HepG2 (cell line): ENCODE measurements around the gene DIS3L2.

Experiments used
- ATF3 ChIP-seq: sonication (generic); formaldehyde crosslinking; IDR thresholded peaks from 2 replicates; pipeline ENCODE4 v1.4.0; 2020; ENCODE audit warnings: missing genetic modification reagents
- ATF7 ChIP-seq, 2 experiments: fragments of 450-650 bp in 1 of 2; sonication (generic) in 1 of 2; formaldehyde crosslinking in 1 of 2; IDR thresholded peaks; 2 replicates each; pipeline versions ENCODE4 v1.4.0 to v1.6.1; 2016 to 2020; ENCODE audit warnings: antibody characterized with exemption in 1 of 2, mild to moderate bottlenecking in 1 of 2, missing genetic modification reagents in 1 of 2
- CTCF ChIP-seq: sonication (generic); formaldehyde crosslinking; IDR thresholded peaks from 2 replicates; pipeline ENCODE4 v1.5.0; 2020; ENCODE audit warnings: mild to moderate bottlenecking, missing genetic modification reagents, moderate library complexity
- FOXP1 ChIP-seq, 2 experiments: fragments of 450-650 bp in 1 of 2; IDR thresholded peaks; 2 replicates each; pipeline ENCODE4 v1.6.1; 2017 to 2018; ENCODE audit warnings: antibody characterized with exemption in 1 of 2
- MAX ChIP-seq: IDR thresholded peaks from 2 replicates; pipeline ENCODE4 v1.6.1; 2012; ENCODE audit warnings: inconsistent platforms
- POLR2A ChIP-seq, 2 experiments: IDR thresholded peaks; 2 replicates each; pipeline ENCODE4 v1.6.1; 2011; ENCODE audit warnings: low read depth in 2 of 2, low read length in 2 of 2, mild to moderate bottlenecking in 1 of 2, moderate library complexity in 1 of 2; ENCODE audit not compliant: insufficient read depth in 1 of 2
- RNF219 ChIP-seq: sonication (generic); formaldehyde crosslinking; IDR thresholded peaks from 2 replicates; pipeline ENCODE4 v1.5.0; 2020; ENCODE audit warnings: mild to moderate bottlenecking, missing genetic modification reagents
- SRF ChIP-seq: IDR thresholded peaks from 2 replicates; pipeline ENCODE4 v1.6.1; 2011; ENCODE audit warnings: mild to moderate bottlenecking, low read depth, low read length, moderate library complexity
- TARDBP ChIP-seq: sonication (generic); formaldehyde crosslinking; IDR thresholded peaks from 2 replicates; pipeline ENCODE4 v1.8.0; 2022; ENCODE audit warnings: mild to moderate bottlenecking, missing genetic modification reagents
- TBX2 ChIP-seq: sonication (generic); formaldehyde crosslinking; IDR thresholded peaks from 2 replicates; pipeline ENCODE4 v1.5.0; 2020; ENCODE audit warnings: missing genetic modification reagents, mild to moderate bottlenecking, borderline replicate concordance
- USF2 ChIP-seq, 2 experiments: sonication (generic) in 1 of 2; formaldehyde crosslinking in 1 of 2; IDR thresholded peaks; 2 replicates each; pipeline versions ENCODE4 v1.5.1 to v1.6.1; 2011 to 2020; ENCODE audit warnings: borderline replicate concordance in 1 of 2, low read depth in 1 of 2, low read length in 1 of 2, mild to moderate bottlenecking in 1 of 2, missing genetic modification reagents in 1 of 2, moderate library complexity in 1 of 2
- ZBTB43 ChIP-seq: sonication (generic); formaldehyde crosslinking; conservative IDR thresholded peaks from 2 replicates; pipeline ENCODE4 v1.4.0; 2020; ENCODE audit warnings: missing genetic modification reagents
- ZNF232 ChIP-seq: sonication (generic); formaldehyde crosslinking; IDR thresholded peaks from 2 replicates; pipeline ENCODE4 v1.4.0; 2020; ENCODE audit warnings: missing genetic modification reagents, borderline replicate concordance

GRCh38 chr2:232026910-232027309 is 65.4 kb downstream of the DIS3L2 start:
- TF ChIP-seq FOXP1 (IDR thresholded peaks at IDR 0.05) (no peak), FOXP1 (CRISPR knock-in tag; IDR thresholded peaks at IDR 0.05) (no peak), POLR2A (IDR thresholded peaks at IDR 0.05; ENCODE audit: insufficient read depth in 1 of 2, low read depth in 2 of 2, low read length in 2 of 2) (no peak), SRF (no peak), ATF3 (CRISPR knock-in tag) (no peak), ATF7 (IDR thresholded peaks at IDR 0.05) (no peak), ATF7 (CRISPR knock-in tag; IDR thresholded peaks at IDR 0.05) (no peak), ZNF232 (CRISPR knock-in tag) (no peak), TARDBP (CRISPR knock-in tag) (no peak), USF2 (IDR thresholded peaks at IDR 0.05; ENCODE audit: low read depth, low read length) (no peak), USF2 (CRISPR knock-in tag; IDR thresholded peaks at IDR 0.05; ENCODE audit: borderline replicate concordance) (no peak), TBX2 (CRISPR knock-in tag) (no peak), MAX (no peak), CTCF (CRISPR knock-in tag) (no peak), RNF219 (no peak), ZBTB43 (no peak)
